ENCODE measurements around the gene CCDC74B. TPM values are rescaled to one million over a fixed set of nuclear protein-coding genes. Genes with fewer than 3 reads are reported as not detected.

The CCDC74B gene
- total and polyA plus RNA-seq, 7 donors: 0.12 to 0.37 (median 0.21) TPM; not detected in 4

DNA sequence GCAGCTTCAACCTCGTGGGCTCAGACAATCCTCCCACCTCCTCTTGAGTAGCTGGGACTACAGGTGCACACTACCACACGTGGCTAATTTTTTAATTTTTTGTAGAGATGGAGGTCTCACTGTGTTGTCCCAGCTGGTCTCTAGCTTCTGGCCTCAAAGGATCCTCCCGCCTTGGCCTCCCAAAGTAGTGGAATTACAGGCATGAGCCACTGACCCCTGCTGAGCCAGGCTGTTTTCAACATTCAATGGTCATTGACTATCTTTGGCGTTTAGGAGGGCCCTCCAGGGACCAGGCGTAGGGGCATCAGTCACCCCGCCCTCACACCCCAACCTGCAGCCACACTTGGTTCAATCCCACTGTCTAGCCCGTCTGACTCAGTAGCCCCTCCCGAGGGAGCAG, 42.4 kb upstream of the CCDC74B start:
- Histone ChIP-seq H3K27me3 (ENCODE audit: insufficient read depth in 3 of 3, low read length in 2 of 3) (no peaks in the 10 kb centered on the region), H3K4me3 (no peak overlapping the region), H3K36me3 (ENCODE audit: insufficient read depth in 1 of 2, low read depth in 1 of 2) (peaks cover 0 to 17% of the 10 kb centered on the region in 2 donors), H3K9me3 (no peaks in the 10 kb centered on the region), H3K27ac (no peak overlapping the region), H3K4me1 (no peaks in the 10 kb centered on the region)
- DNase-seq (no peak), ATAC-seq (no peak)
- WGBS, 3 donors: 75 to 82% (median 79%) methylated on average over 7 to 8 of the region's 8 CpGs
- TF ChIP-seq, protein P1, sequence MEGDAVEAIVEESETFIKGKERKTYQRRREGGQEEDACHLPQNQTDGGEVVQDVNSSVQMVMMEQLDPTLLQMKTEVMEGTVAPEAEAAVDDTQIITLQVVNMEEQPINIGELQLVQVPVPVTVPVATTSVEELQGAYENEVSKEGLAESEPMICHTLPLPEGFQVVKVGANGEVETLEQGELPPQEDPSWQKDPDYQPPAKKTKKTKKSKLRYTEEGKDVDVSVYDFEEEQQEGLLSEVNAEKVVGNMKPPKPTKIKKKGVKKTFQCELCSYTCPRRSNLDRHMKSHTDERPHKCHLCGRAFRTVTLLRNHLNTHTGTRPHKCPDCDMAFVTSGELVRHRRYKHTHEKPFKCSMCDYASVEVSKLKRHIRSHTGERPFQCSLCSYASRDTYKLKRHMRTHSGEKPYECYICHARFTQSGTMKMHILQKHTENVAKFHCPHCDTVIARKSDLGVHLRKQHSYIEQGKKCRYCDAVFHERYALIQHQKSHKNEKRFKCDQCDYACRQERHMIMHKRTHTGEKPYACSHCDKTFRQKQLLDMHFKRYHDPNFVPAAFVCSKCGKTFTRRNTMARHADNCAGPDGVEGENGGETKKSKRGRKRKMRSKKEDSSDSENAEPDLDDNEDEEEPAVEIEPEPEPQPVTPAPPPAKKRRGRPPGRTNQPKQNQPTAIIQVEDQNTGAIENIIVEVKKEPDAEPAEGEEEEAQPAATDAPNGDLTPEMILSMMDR (IDR thresholded peaks at IDR 0.05): no peak
- intact Hi-C loops (cut with DNase I): no loop called here

DNA sequence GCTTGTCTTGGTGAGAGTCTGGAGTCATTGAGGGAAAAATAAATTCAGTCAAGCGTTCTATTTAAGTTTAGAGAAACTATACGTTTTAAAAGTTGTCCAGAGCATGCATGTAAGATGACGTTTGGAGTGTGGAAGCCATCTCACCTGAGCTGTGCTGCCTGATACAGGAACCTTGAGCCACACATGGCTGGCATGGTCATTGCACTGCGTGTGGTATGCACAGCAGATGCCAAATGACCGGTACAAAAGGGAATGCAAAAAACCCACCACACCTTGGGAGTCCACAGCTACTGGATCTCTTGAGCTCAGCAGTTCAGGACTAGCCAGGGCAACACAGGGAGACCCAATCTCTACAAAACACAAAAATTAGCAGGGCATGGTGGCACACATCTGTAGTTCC, 41.5 kb upstream of the CCDC74B start:
- TF ChIP-seq, protein P1 (IDR thresholded peaks at IDR 0.05): no peak
- Histone ChIP-seq H3K27ac (no peak overlapping the region), H3K4me3 (no peak overlapping the region), H3K36me3 (ENCODE audit: insufficient read depth in 1 of 2, low read depth in 1 of 2) (peaks cover 0 to 17% of the 10 kb centered on the region in 2 donors), H3K27me3 (ENCODE audit: insufficient read depth in 3 of 3, low read length in 2 of 3) (no peaks in the 10 kb centered on the region), H3K9me3 (no peaks in the 10 kb centered on the region), H3K4me1 (no peaks in the 10 kb centered on the region)
- ATAC-seq: no peak
- intact Hi-C loops (cut with DNase I): no loop called here
- no peak for DNase-seq
- WGBS, 3 donors: 83 to 87% (median 85%) methylated on average over 5 of the region's 5 CpGs

DNA sequence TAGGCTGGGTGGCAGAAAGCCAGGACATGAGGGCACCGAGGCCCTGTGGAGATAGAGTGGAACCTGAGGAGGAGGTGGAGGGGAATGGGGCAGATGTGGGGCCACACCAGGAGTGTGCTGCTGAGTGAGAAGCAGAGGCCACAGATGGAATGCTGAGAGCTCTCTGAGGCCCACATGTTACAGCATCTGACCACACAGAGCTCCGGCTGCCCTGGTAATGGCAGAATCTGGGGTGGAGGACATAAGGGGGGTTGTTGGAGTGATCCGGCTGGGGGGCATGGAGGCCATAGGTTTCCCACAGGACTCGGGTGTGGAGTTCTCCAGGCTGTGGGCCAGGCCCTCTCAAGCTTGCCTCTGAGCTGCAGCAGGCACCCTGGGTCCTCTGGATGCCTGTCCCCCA, 41.0 kb upstream of the CCDC74B start:
- DNase-seq: no peak
- Histone ChIP-seq H3K4me1 (no peaks in the 10 kb centered on the region), H3K27me3 (ENCODE audit: insufficient read depth in 3 of 3, low read length in 2 of 3) (no peaks in the 10 kb centered on the region), H3K4me3 (no peak overlapping the region), H3K27ac (no peak overlapping the region), H3K36me3 (ENCODE audit: insufficient read depth in 1 of 2, low read depth in 1 of 2) (peaks cover 0 to 15% of the 10 kb centered on the region in 2 donors), H3K9me3 (no peaks in the 10 kb centered on the region)
- 73 to 77% (median 75%) methylated on average over 3 to 4 of the region's 4 CpGs for WGBS, 3 donors
- intact Hi-C loops (cut with DNase I): no loop called here
- ATAC-seq: no peak
- TF ChIP-seq, protein P1 (IDR thresholded peaks at IDR 0.05): no peak

DNA sequence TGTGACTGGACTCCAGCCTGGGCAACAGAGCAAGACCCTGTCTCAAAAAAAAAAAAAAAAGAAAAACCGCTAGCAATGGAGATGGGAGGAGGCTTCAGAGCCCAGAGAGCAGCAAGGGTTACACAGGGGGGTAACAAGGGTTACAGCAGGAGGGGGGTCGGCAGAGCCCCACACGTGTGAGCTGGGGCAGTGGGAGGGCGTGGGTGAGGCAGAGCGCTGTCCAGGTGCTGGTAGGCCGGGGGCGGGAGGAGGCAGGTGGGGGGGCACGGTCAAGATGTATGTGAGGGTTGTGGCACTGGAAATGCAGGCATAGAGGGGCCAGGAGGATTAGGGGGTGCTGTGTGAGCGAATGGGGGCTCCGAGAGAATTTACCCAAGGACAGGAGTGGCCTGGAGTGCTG, 40.5 kb upstream of the CCDC74B start:
- intact Hi-C loops (cut with DNase I): no loop called here
- WGBS, 3 donors: 86 to 89% (median 88%) methylated on average over 5 to 10 of the region's 10 CpGs
- H3K27ac ChIP-seq: no peak overlapping the region
- peaks cover 0 to 12% of the 10 kb centered on the region in 2 donors for H3K36me3 ChIP-seq (ENCODE audit: insufficient read depth in 1 of 2, low read depth in 1 of 2)
- H3K9me3 ChIP-seq: no peaks in the 10 kb centered on the region
- TF ChIP-seq, protein P1 (IDR thresholded peaks at IDR 0.05): no peak
- DNase-seq (no peak), ATAC-seq (no peak)
- peaks cover 3% of the 10 kb centered on the region for H3K4me1 ChIP-seq
- no peaks in the 10 kb centered on the region for H3K27me3 ChIP-seq (ENCODE audit: insufficient read depth in 3 of 3, low read length in 2 of 3)
- H3K4me3 ChIP-seq: no peak overlapping the region

Data from psoas muscle (tissue), 8 donors.